HUDEP-2 (cell line): ENCODE results near the gene MXD3.

Experiments used
- DNase-seq, 76 experiments: peaks; one replicate each; lab custom pipeline; 2025; ENCODE audit not compliant: unreplicated experiment in 76 of 76; lab: John Stamatoyannopoulos, UW

The MXD3 gene

GRCh38 chr5:177327539-177328522, 16.1 kb upstream of the MXD3 start:
- no peak for DNase-seq

GRCh38 chr5:177325868-177326381, 14.2 kb upstream of the MXD3 start:
- DNase-seq = no peak

- DNase-seq = peak in 1 of 76 experiments; percentile 11
Observed at GRCh38 chr5:177320879-177321278, 9.2 kb upstream of the MXD3 start.

- DNase-seq = no peak
Observed at GRCh38 chr5:177319913-177320588, 8.4 kb upstream of the MXD3 start.

- peak in 66 of 76 experiments; percentile 16 to 78 (median 52) for DNase-seq
Observed at GRCh38 chr5:177317959-177318377, 6.3 kb upstream of the MXD3 start.

- DNase-seq = no peak
Observed at GRCh38 chr5:177316005-177316404, 4.3 kb upstream of the MXD3 start.

- DNase-seq = no peak
Observed at GRCh38 chr5:177315411-177315810, 3.7 kb upstream of the MXD3 start.

GRCh38 chr5:177314376-177315342, 3.0 kb upstream of the MXD3 start:
- DNase-seq = no peak

- no peak for DNase-seq
Observed at GRCh38 chr5:177313561-177314259, 2.0 kb upstream of the MXD3 start.

GRCh38 chr5:177312649-177313181, 1.0 kb upstream of the MXD3 start:
- peak in 59 of 76 experiments; percentile 6 to 94 (median 46) for DNase-seq

- peak in 9 of 76 experiments; percentile 16 to 50 (median 43) for DNase-seq
Observed at GRCh38 chr5:177311392-177311722, 341 bp downstream of the MXD3 start.

GRCh38 chr5:177310757-177311391, 824 bp downstream of the MXD3 start:
- peak in 17 of 76 experiments; percentile 6 to 52 (median 18) for DNase-seq

GRCh38 chr5:177310332-177310731, 1.4 kb downstream of the MXD3 start:
- DNase-seq = no peak

GRCh38 chr5:177309351-177310191, 2.1 kb downstream of the MXD3 start:
- peak in 71 of 76 experiments; percentile 27 to 84 (median 69) for DNase-seq

- no peak for DNase-seq
Observed at GRCh38 chr5:177308740-177309139, 3.0 kb downstream of the MXD3 start.

- DNase-seq = no peak
Observed at GRCh38 chr5:177307544-177308363, 3.9 kb downstream of the MXD3 start.
